SH-SY5Y (cell line): ENCODE results near the gene P2RY11.

Experiments
- GATA2 ChIP-seq: IDR thresholded peaks from 2 replicates; pipeline ENCODE4 v1.6.1; 2011; ENCODE audit warnings: mild to moderate bottlenecking, low read depth, low read length
- GATA3 ChIP-seq: IDR thresholded peaks from 2 replicates; pipeline ENCODE4 v1.6.1; 2011; ENCODE audit warnings: low read depth, mild to moderate bottlenecking, low read length, moderate library complexity

DNA sequence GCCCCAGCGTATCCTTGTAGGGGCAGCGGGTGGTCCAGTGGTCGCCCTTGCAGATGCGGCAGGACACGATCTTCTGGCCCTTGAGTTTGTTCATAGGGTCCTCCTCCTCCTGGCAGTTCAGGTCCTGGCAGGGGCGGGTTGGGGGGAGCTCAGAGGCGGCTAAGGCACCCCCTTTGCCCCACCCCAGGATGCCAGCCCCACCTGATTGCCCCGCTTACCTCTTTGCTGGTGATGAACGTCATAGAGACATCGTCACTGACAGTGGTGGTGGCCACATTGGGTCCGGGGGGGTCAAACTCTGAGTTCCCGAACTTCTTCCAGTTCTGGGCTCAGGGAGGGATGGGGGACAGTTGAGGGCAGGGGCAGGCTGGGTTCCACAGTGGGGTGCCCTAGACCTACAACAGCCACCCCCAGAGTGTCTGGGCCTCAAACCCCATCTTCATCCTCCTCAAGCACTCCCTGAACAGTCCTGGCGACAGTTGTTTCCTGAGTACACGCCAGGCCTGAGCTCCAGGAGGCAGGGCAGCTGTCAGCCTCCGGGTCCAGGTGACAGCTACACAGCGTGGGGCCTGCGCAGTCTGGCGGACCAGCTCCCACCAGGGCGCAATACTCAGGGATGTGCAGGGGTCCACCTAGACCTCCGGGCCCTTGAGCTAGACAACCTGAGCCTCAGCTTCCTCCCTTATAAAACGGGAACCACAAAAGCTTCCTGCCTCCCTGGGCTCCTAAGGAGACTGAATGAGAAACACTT is 5.5 kb downstream of the P2RY11 start:
- no peak for TF ChIP-seq GATA3
- TF ChIP-seq GATA2, result no peak
